Loucy (cell line): ENCODE measurements around the gene PFDN4.

Experiments
- H2AFZ ChIP-seq: fragments of 200-600 bp; sonication (generic); 2 replicates; pipeline ENCODE4 v1.6.0; 2016; ENCODE audit warnings: antibody characterized with exemption, mild to moderate bottlenecking, low read length, moderate library complexity
- H3F3A ChIP-seq: fragments of 200-600 bp; 2 replicates; pipeline ENCODE4 v1.6.0; 2016; ENCODE audit warnings: antibody characterized with exemption, low read depth, mild to moderate bottlenecking
- H3K27me3 ChIP-seq: fragments of 200-600 bp; sonication (generic); 2 replicates; pipeline ENCODE4 v1.6.1; 2014; ENCODE audit warnings: low read length, mild to moderate bottlenecking; ENCODE audit not compliant: insufficient read depth, poor library complexity, severe bottlenecking
- H3K36me3 ChIP-seq: fragments of 200-600 bp; sonication (generic); 2 replicates; pipeline ENCODE4 v1.6.1; 2016; ENCODE audit warnings: low read length; ENCODE audit not compliant: insufficient read depth
- H3K4me1 ChIP-seq: fragments of 200-600 bp; sonication (generic); 2 replicates; pipeline ENCODE4 v1.5.1; 2014; ENCODE audit warnings: low read length, mild to moderate bottlenecking; ENCODE audit not compliant: insufficient read depth, poor library complexity, severe bottlenecking
- H3K4me2 ChIP-seq: fragments of 200-600 bp; sonication (generic); 2 replicates; pipeline ENCODE4 v1.6.0; 2014; ENCODE audit warnings: antibody characterized with exemption, low read length, low read depth, mild to moderate bottlenecking; ENCODE audit not compliant: poor library complexity, severe bottlenecking
- H3K4me3 ChIP-seq: fragments of 200-600 bp; sonication (generic); 2 replicates; pipeline ENCODE4 v1.5.1; 2014; ENCODE audit warnings: low read length, mild to moderate bottlenecking, mixed read lengths; ENCODE audit not compliant: poor library complexity, severe bottlenecking
- H3K79me2 ChIP-seq: fragments of 200-600 bp; sonication (generic); 2 replicates; pipeline ENCODE4 v1.6.1; 2014; ENCODE audit warnings: low read length; ENCODE audit not compliant: insufficient read depth
- H3K9ac ChIP-seq: fragments of 200-600 bp; sonication (generic); 2 replicates; pipeline ENCODE4 v1.6.0; 2014; ENCODE audit warnings: mild to moderate bottlenecking, low read depth, low read length, moderate library complexity; ENCODE audit not compliant: poor library complexity, severe bottlenecking
- H3K9me2 ChIP-seq: fragments of 200-600 bp; sonication (generic); replicated peaks from 2 replicates; pipeline ENCODE4 v1.6.1; 2016; ENCODE audit warnings: low read depth, low read length, mixed read lengths
- H3K9me3 ChIP-seq: fragments of 200-600 bp; sonication (generic); 2 replicates; pipeline ENCODE4 v1.6.1; 2014; ENCODE audit warnings: mild to moderate bottlenecking, antibody characterized with exemption, low read length, low read depth; ENCODE audit not compliant: insufficient read depth
- H4K20me1 ChIP-seq: fragments of 200-600 bp; sonication (generic); 2 replicates; pipeline ENCODE4 v1.6.0; 2014; ENCODE audit warnings: antibody characterized with exemption, low read length, mild to moderate bottlenecking; ENCODE audit not compliant: insufficient read depth, poor library complexity, severe bottlenecking
- CTCF ChIP-seq: fragments of 200-600 bp; sonication (generic); conservative IDR thresholded peaks from 2 replicates; pipeline ENCODE4 v1.5.1; 2014; ENCODE audit warnings: mild to moderate bottlenecking, antibody characterized with exemption, low read length
- EZH2phosphoT487 ChIP-seq: fragments of 200-600 bp; IDR thresholded peaks from 2 replicates; pipeline ENCODE4 v1.6.1; 2018; ENCODE audit warnings: antibody characterized with exemption, mild to moderate bottlenecking, moderate library complexity, borderline replicate concordance

The PFDN4 gene

GRCh38 chr20:54218470-54218869 lies 10.6 kb downstream of the PFDN4 start:
- H3K9me2 ChIP-seq: no peaks in the 10 kb centered on the region
- H3K9ac ChIP-seq: no peak overlapping the region
- no peak overlapping the region for H2AFZ ChIP-seq
- no peak overlapping the region for H3K4me2 ChIP-seq
- H3K4me3 ChIP-seq: no peak overlapping the region
- peaks cover 5% of the 10 kb centered on the region; the same call in 1 of the 2 replicates for H3K79me2 ChIP-seq
- TF ChIP-seq EZH2phosphoT487 (no peak), CTCF (no peak)
- H3K36me3 ChIP-seq: peaks cover 16% of the 10 kb centered on the region; the same call in 1 of the 2 replicates
- no peaks in the 10 kb centered on the region for H3K27me3 ChIP-seq
- no peaks in the 10 kb centered on the region for H4K20me1 ChIP-seq
- peaks cover 10% of the 10 kb centered on the region for H3K4me1 ChIP-seq
- no peaks in the 10 kb centered on the region for H3F3A ChIP-seq
- no peaks in the 10 kb centered on the region for H3K9me3 ChIP-seq

DNA sequence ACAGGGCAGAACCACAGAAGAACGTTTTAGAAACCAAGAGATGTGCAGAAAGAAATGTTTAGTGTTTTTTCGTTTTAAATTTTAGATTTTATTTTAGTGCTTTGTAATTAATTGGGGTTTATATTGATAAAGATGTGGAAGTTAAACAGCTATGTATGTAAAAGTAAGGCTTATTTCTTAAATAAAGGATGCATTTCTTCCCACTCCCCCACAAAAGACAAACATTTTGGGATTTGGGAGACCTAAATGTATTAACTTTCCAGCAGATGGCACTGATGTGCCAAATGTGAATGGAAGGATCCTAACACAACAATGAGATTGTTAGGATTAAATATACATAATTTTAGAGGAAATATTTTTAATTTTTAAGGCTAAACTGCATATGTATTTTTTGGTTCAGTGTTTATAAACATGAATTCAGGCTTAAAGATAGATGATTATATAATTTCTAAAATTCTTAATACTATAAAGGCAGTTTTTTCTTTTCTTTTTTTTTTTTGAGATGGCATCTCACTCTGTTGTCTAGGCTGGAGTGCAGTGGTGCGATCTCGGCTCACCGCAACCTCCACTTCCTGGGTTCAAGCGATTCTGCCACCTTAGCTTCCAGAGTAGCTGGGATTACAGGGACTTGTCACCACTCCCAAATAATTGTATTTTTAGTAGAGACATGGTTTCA lies 12.0 kb downstream of the PFDN4 start:
- Histone ChIP-seq H3K36me3 (peaks cover 16% of the 10 kb centered on the region; the same call in 1 of the 2 replicates), H3K4me3 (no peak overlapping the region)

GRCh38 chr20:54220722-54221121 lies 12.8 kb downstream of the PFDN4 start:
- Histone ChIP-seq H3K79me2 (no peaks in the 10 kb centered on the region), H2AFZ (no peak overlapping the region), H3K4me3 (no peak overlapping the region), H4K20me1 (no peaks in the 10 kb centered on the region), H3K36me3 (peaks cover 14% of the 10 kb centered on the region; the same call in 1 of the 2 replicates), H3K9me2 (no peaks in the 10 kb centered on the region), H3K4me2 (no peak overlapping the region), H3K27me3 (no peaks in the 10 kb centered on the region), H3K4me1 (peaks cover 10% of the 10 kb centered on the region), H3F3A (no peaks in the 10 kb centered on the region), H3K9me3 (no peaks in the 10 kb centered on the region), H3K9ac (no peak overlapping the region)
- no peak for TF ChIP-seq CTCF
- TF ChIP-seq EZH2phosphoT487: no peak

More for the DNA sequence above, 12.0 kb downstream of the PFDN4 start:
- H3K9me3 ChIP-seq: no peaks in the 10 kb centered on the region
- H3K9me2 ChIP-seq: no peaks in the 10 kb centered on the region
- TF ChIP-seq CTCF: peak; percentile 67
- TF ChIP-seq EZH2phosphoT487: no peak
- H3K79me2 ChIP-seq: 0 out of 2 replicates have a peak, but pooled peaks cover 1% of the 10 kb centered on the region
- H4K20me1 ChIP-seq: no peaks in the 10 kb centered on the region
- H2AFZ ChIP-seq: no peak overlapping the region
- H3K9ac ChIP-seq: no peak overlapping the region
- H3K27me3 ChIP-seq: no peaks in the 10 kb centered on the region
- no peak overlapping the region for H3K4me2 ChIP-seq
- peaks cover 10% of the 10 kb centered on the region for H3K4me1 ChIP-seq
- H3F3A ChIP-seq: no peaks in the 10 kb centered on the region
